GM12873 (cell line): ENCODE results near the gene GPRASP3.

ENCODE experiments used
- CTCF ChIP-seq: IDR thresholded peaks from 2 replicates; pipeline ENCODE4 v1.5.1; 2012; ENCODE audit warnings: low read depth, mild to moderate bottlenecking, moderate library complexity, low read length, control low read depth; ENCODE audit not compliant: insufficient read depth; ENCODE audit errors: missing control alignments

Gene GPRASP3

GRCh38 chrX:102768987-102769761, 48.6 kb downstream of the GPRASP3 start:
- TF ChIP-seq CTCF: no peak
